HG02678 (cell line): Measurements from ENCODE around the gene BET1L.
"Not testable (repeated sequence)": the region's sequence is repeated elsewhere in the genome, so short reads cannot be mapped to it uniquely, and the experiment has no call there.

Source experiments
- ATAC-seq: cut with Tn5 transposase; IDR thresholded peaks from one replicate; pipeline ENCODE4 v1.9.1; 2021; ENCODE audit warnings: mild to moderate bottlenecking, moderate library complexity; ENCODE audit not compliant: unreplicated experiment

Gene BET1L, protein sequence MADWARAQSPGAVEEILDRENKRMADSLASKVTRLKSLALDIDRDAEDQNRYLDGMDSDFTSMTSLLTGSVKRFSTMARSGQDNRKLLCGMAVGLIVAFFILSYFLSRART

DNA sequence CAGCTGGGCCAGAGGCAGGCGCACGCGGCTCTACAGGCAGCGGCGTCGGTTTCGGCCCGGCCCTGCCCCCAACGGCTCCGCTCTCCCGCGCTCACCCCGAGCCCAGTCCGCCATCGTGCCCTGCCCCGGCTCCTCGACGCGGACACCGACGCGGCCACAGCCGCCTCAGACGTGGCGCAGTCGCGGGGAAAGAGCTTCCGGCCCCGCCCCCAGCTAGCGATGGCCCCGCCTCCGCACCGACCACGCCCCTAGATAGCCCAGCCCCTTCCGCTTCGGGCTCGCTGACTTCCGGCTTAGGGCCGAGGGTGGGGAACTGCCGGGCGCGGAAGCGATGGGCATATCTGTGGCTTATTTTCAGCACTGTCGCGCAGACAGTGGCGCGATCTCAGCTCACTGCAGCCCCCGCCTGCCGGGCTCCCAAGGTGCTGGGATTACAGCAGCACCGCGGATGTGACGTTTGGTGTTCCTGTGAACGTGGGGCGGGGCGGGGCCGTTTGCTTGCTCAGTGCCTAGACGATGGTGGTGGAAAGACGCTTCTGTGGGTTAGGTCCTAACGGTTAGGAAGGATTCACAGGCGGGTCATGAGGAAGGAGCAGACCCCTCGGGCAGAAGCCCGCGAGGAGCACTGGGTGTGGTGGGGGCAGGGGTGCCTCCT is at the start of gene BET1L, which contains the start of gene RIC8A:
BET1L (minus strand) TSS at position 192 of the 655 bp plus-strand sequence; CDS start at position 114, 78 bp downstream.
RIC8A (plus strand) TSS at position 501 of the 655 bp plus-strand sequence. CDS start 1,147 bp downstream, outside the sequence.
- peak; percentile 78 for ATAC-seq

DNA sequence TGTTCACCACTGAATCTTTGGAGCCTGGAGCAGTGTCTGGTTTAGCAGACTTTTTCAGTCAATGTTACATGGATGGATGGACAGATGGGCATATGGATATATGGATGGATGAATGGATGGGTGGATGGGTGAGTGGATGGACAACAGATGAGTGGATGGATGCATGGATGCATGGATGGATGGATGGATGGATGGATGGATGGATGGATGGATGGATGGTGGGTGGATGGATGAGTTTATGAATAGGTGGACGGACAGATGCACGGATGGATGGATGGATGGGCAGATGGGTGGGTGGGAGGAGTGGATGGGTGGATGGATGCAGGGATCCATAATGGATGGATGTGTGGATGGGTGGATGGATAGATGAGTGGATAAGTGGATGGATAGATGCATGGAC is 48.6 kb upstream of the BET1L start:
- ATAC-seq: no peak

DNA sequence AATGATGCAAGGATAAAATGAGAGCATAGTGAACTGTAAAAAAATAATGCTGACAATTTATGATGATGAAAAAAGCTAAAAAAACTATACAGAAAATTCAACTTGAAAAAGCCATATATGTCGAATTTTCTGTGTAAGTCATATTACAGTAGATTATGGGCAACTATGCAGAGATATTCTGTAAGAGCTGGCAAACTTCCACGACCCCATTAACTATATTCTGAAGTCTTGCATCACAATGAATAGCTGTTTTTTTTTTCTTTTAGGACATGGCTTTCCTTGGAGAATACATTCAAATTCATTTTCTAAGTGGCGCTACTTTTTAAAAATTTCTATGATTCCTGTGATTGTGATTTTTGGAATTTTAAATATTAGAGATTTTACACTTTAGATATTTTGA is 48.0 kb upstream of the BET1L start:
- ATAC-seq: no peak

DNA sequence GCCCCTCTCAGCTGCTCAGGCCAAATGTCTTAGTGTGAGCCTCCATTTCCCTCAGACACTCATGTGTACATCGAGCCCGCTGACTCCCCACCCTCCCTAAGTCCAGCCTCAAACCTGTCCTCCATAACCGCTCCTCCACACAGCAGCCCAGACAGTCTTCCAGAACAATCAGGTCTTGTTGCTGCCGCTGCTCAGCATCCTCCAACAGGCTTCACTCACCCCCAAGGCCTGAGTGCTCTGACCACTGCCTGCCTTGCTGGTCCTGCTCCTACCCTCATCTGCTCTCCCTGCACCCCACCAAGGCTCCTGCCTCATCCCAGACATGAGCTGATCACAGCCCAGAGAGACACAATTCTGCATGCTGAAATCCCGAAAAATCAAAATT is 46.7 kb upstream of the BET1L start:
- ATAC-seq: no peak

DNA sequence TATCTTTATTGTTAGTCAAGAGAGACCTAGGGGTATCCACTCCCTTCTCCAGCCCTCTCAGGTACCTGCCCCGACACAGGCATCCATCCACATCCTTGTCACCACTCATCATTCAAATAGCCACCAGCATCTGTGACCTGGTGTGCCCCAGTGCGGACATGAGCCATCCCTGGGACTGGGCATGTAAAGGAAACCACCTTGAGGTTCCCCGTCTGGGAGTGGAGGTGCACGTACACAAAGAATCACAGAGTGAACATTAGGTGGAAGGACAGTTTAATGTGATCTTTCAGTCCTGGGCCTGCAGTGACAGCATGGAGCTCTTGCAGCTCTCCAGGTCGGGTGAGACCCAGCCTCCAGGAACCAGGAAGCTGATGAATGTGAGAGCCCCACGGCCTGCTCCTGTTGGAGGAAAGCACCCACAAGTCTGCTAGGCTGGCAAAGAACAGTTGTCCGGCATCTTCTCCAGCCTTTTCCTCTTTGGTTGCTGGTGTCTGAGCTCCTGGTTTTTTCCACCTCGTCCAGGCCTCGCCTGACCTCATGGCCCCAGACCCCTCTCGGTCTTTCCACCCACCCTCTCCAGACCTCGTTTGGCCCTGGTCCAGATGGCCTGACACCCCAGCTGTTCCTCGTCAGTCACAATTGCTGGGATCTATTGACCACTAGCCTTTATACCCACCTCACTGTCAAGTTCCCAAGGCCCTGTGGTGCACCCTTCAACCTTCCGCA is 46.1 kb upstream of the BET1L start:
- no peak for ATAC-seq

DNA sequence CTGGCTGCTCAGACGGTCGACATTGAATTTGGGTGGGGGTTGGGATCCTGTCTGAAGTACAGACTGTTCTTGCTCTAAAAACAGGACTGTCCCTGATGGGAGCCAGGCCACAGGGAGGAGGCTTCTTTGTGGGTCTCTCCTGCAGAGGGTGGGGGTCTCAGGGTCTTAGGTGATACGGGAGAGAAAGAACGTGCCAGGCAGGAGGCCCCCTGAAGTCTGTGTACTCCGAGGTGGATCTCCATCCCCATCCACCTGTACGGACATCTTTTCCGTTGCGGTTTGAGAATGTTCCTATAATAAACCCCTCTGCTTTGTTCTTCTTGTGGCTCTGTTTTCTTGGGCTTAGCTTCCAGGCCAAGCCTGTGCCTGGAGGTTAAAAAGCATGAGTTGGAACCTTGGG is 45.5 kb upstream of the BET1L start:
- no peak for ATAC-seq

DNA sequence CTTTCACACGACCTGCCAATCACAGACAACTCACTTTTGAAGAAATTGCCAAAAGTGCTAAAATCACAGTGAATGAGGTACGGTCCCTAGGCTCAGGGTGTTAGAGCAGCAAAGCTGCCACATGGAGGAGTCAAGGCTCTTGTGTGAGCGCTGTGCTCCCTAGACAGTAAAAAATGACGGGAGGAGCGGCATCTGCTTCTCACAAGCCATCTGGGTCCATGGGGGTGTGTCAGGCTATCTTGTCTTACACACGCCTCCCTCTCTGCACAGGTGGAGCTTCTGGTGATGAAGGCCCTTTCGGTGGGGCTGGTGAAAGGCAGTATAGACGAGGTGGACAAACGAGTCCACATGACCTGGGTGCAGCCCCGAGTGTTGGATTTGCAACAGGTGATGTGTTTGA is 44.4 kb upstream of the BET1L start:
- ATAC-seq: no peak

DNA sequence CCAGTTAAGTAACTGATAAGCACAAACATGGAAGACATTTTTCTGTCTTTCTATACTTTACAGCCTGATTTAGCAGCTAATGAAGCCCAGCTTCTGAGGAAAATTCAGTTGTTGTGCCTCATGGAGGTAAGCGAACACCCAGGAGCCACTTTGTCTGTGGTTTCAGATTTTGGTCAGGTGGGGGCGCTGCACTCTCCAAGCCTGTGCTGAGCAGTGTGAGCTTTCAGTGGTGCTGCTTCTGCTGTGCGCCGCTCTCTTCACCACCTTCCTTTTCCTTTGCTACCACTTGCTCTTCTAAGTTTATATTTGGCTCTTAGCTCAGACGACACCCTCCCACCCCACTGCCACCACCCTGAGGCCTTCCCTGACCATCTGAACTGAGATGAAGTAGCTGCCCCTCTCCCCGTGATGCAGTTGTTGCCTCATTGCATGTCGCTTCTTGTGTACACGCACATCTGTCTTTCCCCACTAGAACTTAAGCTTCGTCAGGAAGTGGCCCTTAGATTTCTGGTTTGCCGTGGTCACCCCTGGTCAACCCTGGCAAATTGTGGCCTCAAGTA is 43.6 kb upstream of the BET1L start:
- ATAC-seq: no peak

DNA sequence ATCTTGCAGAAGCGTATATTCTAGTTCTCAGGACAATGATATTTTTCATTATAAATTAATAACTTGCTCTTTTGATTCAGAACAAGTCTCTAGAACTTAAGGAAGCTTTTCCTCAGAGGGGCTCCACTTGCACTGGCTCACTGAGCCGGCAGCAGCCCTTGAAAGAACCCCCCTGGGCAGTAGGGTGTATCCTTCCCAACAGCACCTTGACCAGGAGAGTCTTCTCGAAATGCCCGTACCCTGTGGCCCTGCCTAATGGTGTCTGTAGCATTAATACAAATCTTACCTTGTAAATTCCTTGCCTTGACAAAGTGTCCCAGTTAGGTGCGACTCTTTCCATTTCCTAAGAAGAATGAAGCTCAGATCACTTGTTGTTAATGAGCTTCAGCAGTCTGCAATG is 43.1 kb upstream of the BET1L start:
- ATAC-seq: no peak

DNA sequence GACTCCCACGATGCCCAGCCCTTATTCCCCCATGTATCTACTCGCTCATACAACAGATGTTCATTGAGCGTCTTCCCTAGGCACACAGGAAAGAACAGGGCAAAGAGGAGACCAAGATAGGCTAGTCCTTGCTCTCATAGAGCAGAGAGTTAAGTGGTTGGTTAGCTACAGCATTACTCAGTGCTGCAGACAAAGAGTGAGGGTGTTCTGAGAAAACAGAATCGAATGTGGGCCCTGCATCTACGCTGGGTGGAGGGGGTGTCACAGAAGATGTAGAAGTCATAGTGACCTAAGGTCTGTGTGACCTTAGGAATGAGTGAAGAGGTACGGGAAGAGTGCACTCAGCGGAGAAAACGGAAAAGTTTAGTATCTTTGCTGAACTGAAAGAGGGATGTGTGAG is 41.9 kb upstream of the BET1L start:
- no peak for ATAC-seq

DNA sequence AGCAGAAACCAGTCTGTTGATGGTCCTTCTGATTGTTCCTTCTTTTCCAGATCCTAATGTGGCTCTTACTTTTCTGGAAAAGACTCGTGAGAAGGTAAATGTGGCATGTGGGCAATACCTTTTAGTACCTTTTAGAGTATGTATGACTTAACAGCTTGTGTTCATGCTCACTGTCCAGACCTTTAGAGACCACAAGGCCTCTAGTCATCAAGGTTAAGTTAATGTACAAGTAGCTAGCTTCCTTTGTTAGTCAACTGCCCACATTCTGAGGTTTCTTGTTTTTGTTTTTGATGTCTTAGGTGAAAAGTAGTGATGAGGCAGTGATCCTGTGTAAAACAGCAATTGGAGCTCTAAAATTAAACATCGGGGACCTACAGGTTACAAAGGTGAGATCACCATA is 37.2 kb upstream of the BET1L start:
- no peak for ATAC-seq

DNA sequence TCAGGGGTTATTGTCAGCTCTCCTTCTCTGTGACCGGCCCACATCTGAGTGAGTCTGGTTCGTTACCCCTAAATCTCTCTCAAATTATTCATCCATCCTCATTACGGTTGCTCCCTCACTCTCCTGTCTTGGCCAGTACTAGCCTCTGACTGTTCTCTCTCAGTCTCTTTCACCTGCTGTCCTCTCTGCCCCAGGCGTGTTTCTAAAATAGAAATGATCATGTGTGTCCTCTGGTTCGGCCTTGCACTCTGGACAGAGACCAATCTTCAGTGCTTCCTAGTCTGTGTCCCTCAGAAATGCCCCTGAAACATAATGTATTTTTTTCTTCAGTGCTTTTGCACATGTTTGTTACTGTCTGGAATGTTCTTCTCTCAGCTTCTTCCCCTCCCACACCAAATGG is 34.4 kb upstream of the BET1L start:
- no peak for ATAC-seq

DNA sequence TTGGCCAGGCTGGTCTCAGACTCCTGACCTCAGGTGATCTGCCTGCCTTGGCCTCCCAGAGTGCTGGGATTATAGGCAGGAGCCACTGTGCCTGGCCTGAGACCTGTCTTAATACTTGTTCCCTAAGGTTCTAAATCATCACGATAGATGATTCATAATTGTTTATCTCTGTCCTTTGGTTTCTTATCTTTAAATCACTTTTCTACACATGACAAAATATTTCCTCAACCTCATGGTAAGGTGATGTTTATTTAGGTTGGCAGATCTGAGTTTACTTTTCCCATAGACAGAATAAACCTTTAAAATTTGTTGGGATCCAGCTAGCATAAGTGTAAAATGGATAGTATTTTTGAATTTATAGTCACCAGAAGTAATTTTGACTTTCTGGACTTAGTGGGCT is 33.1 kb upstream of the BET1L start:
- ATAC-seq: no peak

DNA sequence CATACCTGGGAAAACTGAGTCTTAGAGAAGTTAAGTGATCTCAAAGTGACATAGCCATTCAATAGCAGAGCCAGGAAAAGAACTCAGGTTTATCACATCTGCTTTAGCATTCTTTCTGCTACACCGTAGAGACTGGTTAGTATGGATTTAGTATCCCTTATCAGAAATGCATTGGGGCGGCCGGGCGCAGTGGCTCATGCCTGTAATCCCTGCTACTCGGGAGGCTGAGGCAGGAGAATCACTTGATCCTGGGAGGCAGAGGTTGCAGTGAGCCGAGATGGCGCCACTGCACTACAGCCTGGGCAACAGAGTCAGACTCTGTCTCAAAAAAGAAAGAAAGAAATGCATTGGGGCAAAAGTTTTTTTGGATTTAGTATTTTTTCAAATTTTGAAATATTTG is 31.1 kb upstream of the BET1L start:
- ATAC-seq: not testable (repeated sequence)

DNA sequence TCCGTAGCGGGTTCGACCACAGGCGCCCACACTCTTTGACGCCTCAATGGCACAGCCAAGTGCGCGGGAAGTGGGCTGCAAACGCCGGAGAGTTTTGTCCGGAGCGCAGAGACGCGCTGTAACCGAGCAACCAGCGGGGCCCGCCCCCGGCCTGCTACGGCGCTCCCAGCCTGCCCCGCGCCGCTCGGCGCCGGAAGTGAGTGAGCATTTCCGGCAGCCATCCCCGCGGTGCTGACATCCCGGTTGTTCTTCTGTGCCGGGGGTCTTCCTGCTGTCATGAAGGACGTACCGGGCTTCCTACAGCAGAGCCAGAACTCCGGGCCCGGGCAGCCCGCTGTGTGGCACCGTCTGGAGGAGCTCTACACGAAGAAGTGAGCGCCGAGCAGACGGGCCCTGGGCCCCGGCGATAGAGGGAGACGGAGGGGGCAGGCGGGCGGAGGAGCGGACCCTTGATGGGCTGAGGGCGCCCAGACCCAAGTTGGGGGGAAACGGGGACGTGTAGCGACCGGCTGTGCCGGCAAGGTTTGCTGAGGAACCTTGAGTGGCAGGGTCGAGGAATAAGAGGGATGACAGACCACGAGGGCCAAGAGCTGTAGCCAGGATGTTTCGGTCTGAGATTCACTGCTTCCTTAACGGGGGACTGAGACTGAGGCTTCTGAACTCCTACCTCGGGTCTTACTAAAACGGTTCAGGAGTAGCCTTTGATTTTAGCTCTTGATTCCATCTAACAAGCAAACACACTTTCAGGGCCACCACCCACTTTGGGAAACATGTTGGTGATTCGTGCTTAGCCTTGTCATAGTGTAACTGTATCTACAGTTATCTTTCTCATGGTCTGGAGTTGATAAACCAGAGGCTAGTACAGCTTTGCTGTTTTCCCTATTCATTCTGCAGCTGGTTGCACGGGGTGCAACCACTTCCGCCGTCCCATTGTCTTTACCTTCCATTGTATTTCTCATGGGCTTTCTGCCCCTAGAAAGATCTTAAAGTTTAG is 29.9 kb upstream of the BET1L start, which contains the start of gene PSMD13:
PSMD13 (plus strand) TSS at position 203 of the 994 bp plus-strand sequence; CDS start at position 277, 74 bp downstream.
- ATAC-seq: peak; percentile 77

DNA sequence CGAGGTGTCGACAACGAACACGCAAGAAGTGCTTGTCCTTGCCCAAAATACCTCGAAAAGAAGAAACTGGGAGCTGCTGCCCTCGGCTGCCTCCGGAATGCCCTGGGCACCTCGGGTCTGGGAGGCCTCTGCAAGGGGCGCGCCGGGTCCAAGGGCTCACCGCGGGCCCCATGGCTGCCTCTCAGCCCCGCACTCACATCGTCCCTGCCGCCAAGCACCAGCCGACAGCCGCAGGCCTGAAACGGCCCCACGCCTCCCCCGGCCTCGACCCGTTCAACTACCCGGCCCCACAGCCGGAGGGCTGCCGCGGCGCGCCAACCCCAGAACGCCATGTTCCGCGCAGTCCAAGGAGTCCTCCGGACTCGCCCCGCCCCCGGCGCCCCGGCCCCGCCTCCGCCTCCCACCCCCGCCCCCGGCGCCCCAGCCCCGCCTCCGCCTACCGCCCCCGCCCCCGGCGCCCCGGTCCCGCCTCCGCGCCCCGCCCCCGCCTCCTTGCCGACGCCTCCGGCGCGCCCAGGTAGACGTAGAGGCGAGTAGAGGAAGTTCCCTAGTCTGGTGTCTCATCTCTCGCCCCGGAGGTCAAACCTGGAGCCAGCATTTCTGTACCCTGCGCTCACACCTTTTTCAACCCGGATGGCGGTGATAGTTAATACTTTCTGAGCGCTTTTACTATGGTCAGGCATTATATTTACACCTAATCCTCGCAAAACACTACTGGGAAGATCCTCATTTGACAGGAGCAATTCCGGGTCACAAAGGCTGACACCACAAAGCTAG is 29.0 kb upstream of the BET1L start, which contains the start of gene SIRT3:
SIRT3 (minus strand) TSS at position 346 of the 777 bp plus-strand sequence; CDS start at position 332, 14 bp downstream.
- peak; percentile 78 for ATAC-seq

DNA sequence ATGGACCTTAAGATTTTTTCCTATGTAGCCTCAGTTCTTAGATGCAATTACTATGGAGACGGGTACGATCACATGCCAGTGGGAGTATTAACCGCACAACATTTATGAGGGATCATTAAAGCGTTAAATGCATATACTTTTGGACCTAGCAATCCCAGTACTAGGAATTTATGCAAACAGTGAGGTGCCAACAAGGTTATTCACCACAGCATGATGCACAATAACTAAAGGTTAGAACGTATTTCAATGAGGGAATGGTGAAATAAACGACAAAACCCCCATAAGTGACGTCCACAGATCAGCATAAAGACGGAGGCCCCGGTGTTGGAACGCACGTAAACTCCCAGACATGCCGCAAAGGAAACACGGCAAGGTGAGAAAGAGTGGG is 28.4 kb upstream of the BET1L start:
- peak; percentile 5 for ATAC-seq

DNA sequence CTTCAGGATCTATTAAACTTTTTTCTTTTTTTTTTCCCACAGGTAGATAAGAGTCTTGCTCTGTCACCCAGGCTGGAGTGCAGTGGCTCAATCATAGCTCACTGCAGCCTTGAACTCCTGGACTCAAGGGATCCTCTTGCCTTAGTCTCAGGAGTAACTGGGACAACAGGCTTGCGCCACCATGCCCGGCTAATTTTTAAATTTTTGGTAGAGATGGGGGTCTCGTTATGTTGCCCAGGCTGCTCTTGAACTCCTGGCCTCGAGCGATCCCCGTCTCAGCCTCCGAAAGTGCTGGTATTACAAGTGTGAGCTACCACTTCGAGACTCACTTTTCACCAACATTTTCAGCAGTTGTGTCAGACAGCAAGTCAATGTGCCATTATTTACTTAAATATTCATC is 28.0 kb upstream of the BET1L start:
- no peak for ATAC-seq

DNA sequence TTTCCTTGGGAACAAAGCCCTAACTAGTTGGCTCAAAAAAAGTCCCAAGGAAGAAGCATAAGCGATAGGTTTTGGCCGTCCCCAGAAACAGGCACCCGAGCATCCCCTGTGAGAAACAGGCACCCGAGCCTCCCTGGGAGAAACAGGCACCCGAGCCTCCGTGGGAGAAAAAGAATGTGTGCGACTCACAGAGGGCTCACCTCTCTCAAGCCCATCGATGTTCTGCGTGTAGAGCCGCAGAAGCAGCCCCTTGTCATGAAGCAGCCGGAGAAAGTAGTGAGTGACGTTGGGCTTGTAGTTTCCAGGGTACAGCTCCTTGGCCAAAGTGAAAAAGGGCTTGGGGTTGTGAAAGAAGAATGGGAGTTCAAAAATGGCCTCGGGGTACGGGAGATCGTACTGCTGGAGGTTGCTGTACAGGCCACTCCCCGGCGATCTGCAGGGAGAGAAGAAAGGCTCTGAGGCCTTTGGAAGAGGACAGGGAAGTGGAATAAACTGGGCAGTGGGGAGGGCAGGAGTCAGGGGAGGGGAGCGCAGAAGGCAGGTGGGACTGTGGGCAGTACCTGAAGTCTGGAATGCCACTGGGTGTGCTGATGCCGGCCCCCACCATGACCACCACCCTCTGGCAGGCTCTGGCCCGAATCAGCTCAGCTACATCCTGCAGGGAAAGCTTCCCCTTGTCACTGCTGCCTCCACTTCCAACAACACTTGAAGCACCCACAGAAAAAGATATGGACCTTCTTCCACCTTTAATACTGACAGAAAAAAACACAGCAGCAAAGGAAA is 25.8 kb upstream of the BET1L start:
- no peak for ATAC-seq
